GM23248 (cell line): ENCODE data around the gene CCL14. TPM values are rescaled to one million over a fixed set of nuclear protein-coding genes. Genes with fewer than 3 reads are reported as not detected.
"Not testable (repeated sequence)": the region's sequence is repeated elsewhere in the genome, so short reads cannot be mapped to it uniquely, and the experiment has no call there.

Source experiments
- DNase-seq: peaks from one replicate; pipeline ENCODE4 v3.0.0-alpha.2; 2015
- H2AFZ ChIP-seq: fragments of 200-600 bp; sonication (generic); 2 replicates; pipeline ENCODE4 v1.6.1; 2016; ENCODE audit warnings: antibody characterized with exemption
- H3F3A ChIP-seq: fragments of 200-600 bp; sonication (generic); 2 replicates; pipeline ENCODE4 v1.6.1; 2016; ENCODE audit warnings: mild to moderate bottlenecking, antibody characterized with exemption, mixed run types; ENCODE audit not compliant: insufficient read depth
- H3K27ac ChIP-seq: fragments of 200-600 bp; sonication (generic); 2 replicates; pipeline ENCODE4 v1.5.1; 2016; ENCODE audit warnings: mild to moderate bottlenecking
- H3K27me3 ChIP-seq: fragments of 200-600 bp; sonication (generic); replicated peaks from 2 replicates; pipeline ENCODE4 v1.6.1; 2016; ENCODE audit warnings: mild to moderate bottlenecking; ENCODE audit not compliant: insufficient read depth
- H3K36me3 ChIP-seq: fragments of 200-600 bp; sonication (generic); 2 replicates; pipeline ENCODE4 v1.6.1; 2016; ENCODE audit warnings: low read depth, mild to moderate bottlenecking
- H3K4me1 ChIP-seq: fragments of 200-600 bp; sonication (generic); 2 replicates; pipeline ENCODE4 v1.6.1; 2016; ENCODE audit warnings: mild to moderate bottlenecking; ENCODE audit not compliant: insufficient read depth
- H3K4me2 ChIP-seq: fragments of 200-600 bp; sonication (generic); one replicate; pipeline ENCODE4 v1.6.1; 2016; ENCODE audit warnings: mild to moderate bottlenecking; ENCODE audit not compliant: unreplicated experiment
- H3K4me3 ChIP-seq: fragments of 200-600 bp; sonication (generic); 2 replicates; pipeline ENCODE4 v1.5.1; 2016; ENCODE audit warnings: mild to moderate bottlenecking
- H3K79me2 ChIP-seq: fragments of 200-600 bp; sonication (generic); 2 replicates; pipeline ENCODE4 v1.6.1; 2016; ENCODE audit warnings: mild to moderate bottlenecking; ENCODE audit not compliant: insufficient read depth
- H3K9ac ChIP-seq: fragments of 200-600 bp; sonication (generic); 2 replicates; pipeline ENCODE4 v1.6.1; 2016; ENCODE audit warnings: mild to moderate bottlenecking
- H3K9me2 ChIP-seq: fragments of 200-600 bp; sonication (generic); 2 replicates; pipeline ENCODE4 v1.6.1; 2016; ENCODE audit warnings: mixed run types, mild to moderate bottlenecking, moderate library complexity; ENCODE audit not compliant: insufficient read depth
- H3K9me3 ChIP-seq: fragments of 200-600 bp; sonication (generic); one replicate; pipeline ENCODE4 v1.6.1; 2017; ENCODE audit warnings: low read depth
- H4K20me1 ChIP-seq: fragments of 200-600 bp; sonication (generic); 2 replicates; pipeline ENCODE4 v1.6.0; 2016; ENCODE audit not compliant: insufficient read depth
- EZH2 ChIP-seq: fragments of 200-600 bp; sonication (generic); IDR thresholded peaks from 2 replicates; pipeline ENCODE4 v1.6.1; 2018; ENCODE audit warnings: antibody characterized with exemption, mild to moderate bottlenecking; ENCODE audit not compliant: insufficient read depth, poor library complexity, severe bottlenecking
- EZH2phosphoT487 ChIP-seq: fragments of 200-600 bp; sonication (generic); IDR thresholded peaks from 2 replicates; pipeline ENCODE4 v1.6.1; 2018; ENCODE audit warnings: antibody characterized with exemption, moderate library complexity, mild to moderate bottlenecking, low read depth; ENCODE audit not compliant: insufficient read depth
- WGBS, 2 experiments: methylation state at CpG; one replicate each; pipeline ENCODE4 v1.1.6; 2015 to 2017; ENCODE audit warnings: low lambda C conversion rate in 2 of 2, low coverage in 1 of 2; ENCODE audit errors: missing lambda C conversion rate in 2 of 2; 5-methylcytosine and 5-hydroxymethylcytosine counted together
- in situ Hi-C: fragments of 300-500 bp; cut with MboI; formaldehyde crosslinking; loops from 2 replicates; pipeline ENCODE4 v1.15.0; 2020
- polyA plus RNA-seq: library from polyadenylated mRNA; unstranded; fragments of >200 nt; fragmentation: Nextera tagmentation; extraction: Ambion mirVana; gene quantifications from 2 replicates; pipeline ENCODE4 v1.2.1, GENCODE V29; 2016
- total RNA-seq: library from RNA; depleted of rRNA; stranded (reverse); fragments of >200 nt; shearing (Covaris generic); gene quantifications from 2 replicates; pipeline ENCODE4 v1.2.3, GENCODE V29; 2014

Gene CCL14
- total and polyA plus RNA-seq, 2 experiments from 2014 or later = not detected

DNA sequence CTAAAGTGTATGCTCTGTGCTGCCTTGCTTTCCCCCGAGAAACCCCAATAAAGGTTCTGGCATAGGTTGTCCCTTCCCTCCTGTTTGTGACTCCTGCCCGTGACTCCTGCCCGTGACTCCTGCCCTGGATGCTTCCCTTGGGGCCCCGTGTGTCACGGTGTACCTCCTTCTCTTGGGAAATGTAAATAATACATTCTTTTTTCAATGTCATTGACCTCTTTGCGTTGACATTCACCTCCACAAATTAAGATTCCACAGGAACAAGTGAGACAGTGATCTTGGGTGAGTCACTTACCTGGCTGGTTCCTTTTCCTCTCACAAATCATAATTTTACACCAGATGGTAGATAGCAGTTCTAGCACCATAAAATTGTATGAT is 14.2 kb upstream of the CCL14 start:
- H3F3A ChIP-seq = no peaks in the 10 kb centered on the region
- in situ Hi-C loops = no loop called here
- no peaks in the 10 kb centered on the region for H3K79me2 ChIP-seq
- H3K9ac ChIP-seq = no peak overlapping the region
- no peak for DNase-seq
- H2AFZ ChIP-seq = no peak overlapping the region
- H3K9me3 ChIP-seq = no peaks in the 10 kb centered on the region
- H3K27ac ChIP-seq = no peak overlapping the region
- H3K27me3 ChIP-seq = no peaks in the 10 kb centered on the region; the same call in 1 of the 2 replicates
- no peaks in the 10 kb centered on the region for H3K36me3 ChIP-seq
- H3K4me3 ChIP-seq = no peak overlapping the region
- no peaks in the 10 kb centered on the region for H3K9me2 ChIP-seq
- TF ChIP-seq EZH2phosphoT487 (no peak), EZH2 (no peak)
- H3K4me1 ChIP-seq = no peaks in the 10 kb centered on the region
- no peak overlapping the region for H3K4me2 ChIP-seq
- 39 to 44% methylated on average over 6 of the region's 6 CpGs for WGBS, 2 experiments
- H4K20me1 ChIP-seq = no peaks in the 10 kb centered on the region

DNA sequence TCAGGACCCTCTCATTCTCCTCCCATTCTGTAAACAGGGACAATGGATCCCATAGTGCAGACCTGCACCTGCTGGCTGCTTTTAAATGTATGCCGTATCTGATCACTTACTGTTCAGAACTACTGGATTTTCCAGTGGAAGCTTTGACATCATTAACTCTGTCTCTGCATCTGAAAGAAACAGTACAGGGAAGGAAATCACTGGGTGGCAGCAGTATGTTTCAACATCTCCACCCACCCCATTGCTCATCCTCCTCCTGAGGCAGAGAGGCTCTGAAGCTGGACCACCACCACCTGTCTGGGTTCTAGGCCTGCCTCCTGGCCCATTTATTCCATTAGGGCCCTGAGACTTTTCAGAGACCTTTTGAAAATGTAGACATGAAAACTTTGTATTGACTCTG is 12.2 kb upstream of the CCL14 start:
- no peaks in the 10 kb centered on the region for H4K20me1 ChIP-seq
- H3K79me2 ChIP-seq = no peaks in the 10 kb centered on the region
- H3K9ac ChIP-seq = no peak overlapping the region
- H3K27ac ChIP-seq = no peak overlapping the region
- no peaks in the 10 kb centered on the region for H3K36me3 ChIP-seq
- H2AFZ ChIP-seq = no peak overlapping the region
- H3K9me2 ChIP-seq = no peaks in the 10 kb centered on the region
- H3K27me3 ChIP-seq = no peaks in the 10 kb centered on the region; the same call in 1 of the 2 replicates
- no peak for TF ChIP-seq EZH2
- no peaks in the 10 kb centered on the region for H3K9me3 ChIP-seq
- in situ Hi-C loops = no loop called here
- DNase-seq = no peak
- H3F3A ChIP-seq = no peaks in the 10 kb centered on the region
- H3K4me2 ChIP-seq = no peak overlapping the region
- no peak overlapping the region for H3K4me3 ChIP-seq
- no peaks in the 10 kb centered on the region for H3K4me1 ChIP-seq
- 33 to 65% methylated on average over 1 of the region's 1 CpG for WGBS, 2 experiments

DNA sequence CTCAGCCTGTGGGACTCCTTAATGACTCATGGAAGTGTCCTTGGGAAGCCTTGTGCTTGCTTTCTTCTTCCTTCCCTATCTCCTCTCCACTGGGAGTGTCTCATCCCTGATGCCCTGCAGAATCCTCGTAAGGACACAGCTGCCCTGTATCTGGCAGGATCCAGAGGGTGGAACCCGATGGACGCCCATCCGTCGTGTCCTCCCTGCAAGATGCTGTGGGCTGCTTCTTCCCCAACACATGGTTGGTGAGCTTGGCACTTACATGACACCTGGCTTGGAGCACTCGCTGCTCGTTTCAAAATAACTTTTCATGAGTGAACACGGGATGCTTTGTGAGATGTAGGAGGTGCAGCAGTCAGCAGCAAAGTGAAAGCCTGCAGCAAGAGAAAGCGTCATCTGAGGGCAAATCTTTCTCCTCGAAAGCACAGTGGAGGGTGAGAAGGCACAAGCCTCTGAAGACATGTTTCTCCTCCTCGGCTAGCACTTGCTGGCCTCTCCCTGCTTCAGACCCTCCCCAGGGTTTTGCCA is 11.6 kb upstream of the CCL14 start:
- H3K9ac ChIP-seq = no peak overlapping the region
- WGBS, 2 experiments = 45 to 47% methylated on average over 11 of the region's 11 CpGs
- H3K36me3 ChIP-seq = no peaks in the 10 kb centered on the region
- in situ Hi-C loops = no loop called here
- H3K27me3 ChIP-seq = peaks cover under 1% of the 10 kb centered on the region; the same call in 1 of the 2 replicates
- H3K79me2 ChIP-seq = no peaks in the 10 kb centered on the region
- no peak overlapping the region for H3K27ac ChIP-seq
- H3K4me3 ChIP-seq = no peak overlapping the region
- no peak overlapping the region for H2AFZ ChIP-seq
- no peaks in the 10 kb centered on the region for H3K4me1 ChIP-seq
- no peaks in the 10 kb centered on the region for H3K9me2 ChIP-seq
- H3F3A ChIP-seq = no peaks in the 10 kb centered on the region
- no peak for TF ChIP-seq EZH2
- no peak for TF ChIP-seq EZH2phosphoT487
- no peaks in the 10 kb centered on the region for H3K9me3 ChIP-seq
- H3K4me2 ChIP-seq = no peak overlapping the region
- no peaks in the 10 kb centered on the region for H4K20me1 ChIP-seq
- DNase-seq = no peak

DNA sequence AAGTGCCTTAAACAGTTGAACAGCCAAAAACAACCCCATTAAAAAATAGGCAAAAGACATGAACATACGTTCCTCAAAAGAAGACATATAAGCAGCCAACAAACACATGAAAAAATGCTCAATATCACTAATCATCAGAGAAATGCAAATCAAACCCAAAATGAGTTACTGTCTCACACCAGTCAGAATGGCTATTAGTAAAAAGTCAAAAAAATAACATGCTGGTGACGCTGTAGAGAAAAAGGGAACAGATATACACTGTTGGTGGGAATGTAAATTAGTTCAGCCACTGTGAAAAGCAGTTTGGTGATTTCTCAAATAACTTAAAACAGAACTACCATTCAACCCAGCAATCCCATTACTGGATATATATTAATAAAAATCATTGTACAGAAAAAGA is 8.8 kb upstream of the CCL14 start:
- not testable (repeated sequence) for H3K27me3 ChIP-seq, H3K9me2 ChIP-seq

DNA sequence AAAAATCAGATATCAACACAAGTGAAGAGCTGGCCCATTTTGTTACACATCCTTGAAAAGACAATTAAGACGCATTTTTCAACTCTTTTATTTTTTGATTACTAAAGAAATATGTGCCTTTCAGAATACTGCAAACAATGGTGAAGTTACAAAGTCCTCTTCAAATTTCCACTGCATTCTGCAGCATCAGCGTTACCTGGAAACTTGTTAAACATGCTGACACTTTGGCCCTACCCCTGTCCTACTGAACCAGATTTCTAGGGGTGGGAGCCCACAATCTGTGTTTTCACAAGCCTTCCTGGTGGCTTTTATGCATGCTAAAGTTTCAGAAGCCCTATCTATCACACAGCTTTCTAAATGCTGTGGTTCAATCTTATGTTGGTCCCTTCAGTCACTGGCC is 4.5 kb upstream of the CCL14 start:
- Histone ChIP-seq H3K4me2 (no peak overlapping the region), H3K36me3 (no peaks in the 10 kb centered on the region), H4K20me1 (no peaks in the 10 kb centered on the region; the same call in 1 of the 2 replicates), H3K9me2 (no peaks in the 10 kb centered on the region), H3K9me3 (no peaks in the 10 kb centered on the region), H3K27me3 (peaks cover 8% of the 10 kb centered on the region; the same call in 1 of the 2 replicates), H3K4me1 (no peaks in the 10 kb centered on the region), H3K27ac (no peak overlapping the region), H3K4me3 (no peak overlapping the region), H2AFZ (no peak overlapping the region), H3F3A (no peaks in the 10 kb centered on the region), H3K79me2 (no peaks in the 10 kb centered on the region), H3K9ac (no peak overlapping the region)
- in situ Hi-C loops = no loop called here
- DNase-seq = no peak
- no peak for TF ChIP-seq EZH2
- TF ChIP-seq EZH2phosphoT487 = no peak
- 28% methylated on average over 2 of the region's 2 CpGs for WGBS, 2 experiments

More for the DNA sequence above, 8.8 kb upstream of the CCL14 start:
- H3K4me3 ChIP-seq, H2AFZ ChIP-seq, H3K9me3 ChIP-seq, H3K79me2 ChIP-seq, in situ Hi-C loops, H3K9ac ChIP-seq, H4K20me1 ChIP-seq, H3K27ac ChIP-seq, H3K4me2 ChIP-seq, H3K4me1 ChIP-seq, DNase-seq, H3K36me3 ChIP-seq, H3F3A ChIP-seq: not testable (repeated sequence)
- WGBS, 2 experiments = 26 to 27% methylated on average over 2 of the region's 2 CpGs
